HG02973 (cell line): ENCODE measurements around the gene C10orf90.

Source experiments
- ATAC-seq: cut with Tn5 transposase; IDR thresholded peaks from one replicate; pipeline ENCODE4 v1.9.1; 2021; ENCODE audit warnings: moderate library complexity; ENCODE audit not compliant: unreplicated experiment

Gene C10orf90, protein sequence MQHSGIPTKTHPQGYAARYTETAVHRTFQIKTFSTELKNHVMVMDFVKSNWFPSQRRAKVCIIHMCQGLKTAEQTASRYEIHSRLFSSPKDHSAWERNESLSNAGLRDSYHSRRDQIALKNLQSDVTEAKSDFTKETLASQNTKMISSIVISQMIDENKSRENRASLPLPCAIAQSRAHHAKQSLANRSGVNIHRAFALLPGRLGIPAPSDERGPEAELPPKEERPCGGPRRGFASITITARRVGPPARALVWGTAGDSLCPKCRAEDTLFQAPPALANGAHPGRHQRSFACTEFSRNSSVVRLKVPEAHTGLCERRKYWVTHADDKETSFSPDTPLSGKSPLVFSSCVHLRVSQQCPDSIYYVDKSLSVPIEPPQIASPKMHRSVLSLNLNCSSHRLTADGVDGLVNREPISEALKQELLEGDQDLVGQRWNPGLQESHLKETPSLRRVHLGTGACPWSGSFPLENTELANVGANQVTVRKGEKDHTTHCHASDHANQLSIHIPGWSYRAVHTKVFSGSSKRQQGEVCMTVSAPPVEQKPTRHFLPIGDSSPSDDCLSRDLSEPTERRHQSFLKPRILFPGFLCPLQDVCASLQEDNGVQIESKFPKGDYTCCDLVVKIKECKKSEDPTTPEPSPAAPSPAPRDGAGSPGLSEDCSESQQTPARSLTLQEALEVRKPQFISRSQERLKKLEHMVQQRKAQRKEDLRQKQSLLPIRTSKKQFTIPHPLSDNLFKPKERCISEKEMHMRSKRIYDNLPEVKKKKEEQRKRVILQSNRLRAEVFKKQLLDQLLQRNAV

DNA sequence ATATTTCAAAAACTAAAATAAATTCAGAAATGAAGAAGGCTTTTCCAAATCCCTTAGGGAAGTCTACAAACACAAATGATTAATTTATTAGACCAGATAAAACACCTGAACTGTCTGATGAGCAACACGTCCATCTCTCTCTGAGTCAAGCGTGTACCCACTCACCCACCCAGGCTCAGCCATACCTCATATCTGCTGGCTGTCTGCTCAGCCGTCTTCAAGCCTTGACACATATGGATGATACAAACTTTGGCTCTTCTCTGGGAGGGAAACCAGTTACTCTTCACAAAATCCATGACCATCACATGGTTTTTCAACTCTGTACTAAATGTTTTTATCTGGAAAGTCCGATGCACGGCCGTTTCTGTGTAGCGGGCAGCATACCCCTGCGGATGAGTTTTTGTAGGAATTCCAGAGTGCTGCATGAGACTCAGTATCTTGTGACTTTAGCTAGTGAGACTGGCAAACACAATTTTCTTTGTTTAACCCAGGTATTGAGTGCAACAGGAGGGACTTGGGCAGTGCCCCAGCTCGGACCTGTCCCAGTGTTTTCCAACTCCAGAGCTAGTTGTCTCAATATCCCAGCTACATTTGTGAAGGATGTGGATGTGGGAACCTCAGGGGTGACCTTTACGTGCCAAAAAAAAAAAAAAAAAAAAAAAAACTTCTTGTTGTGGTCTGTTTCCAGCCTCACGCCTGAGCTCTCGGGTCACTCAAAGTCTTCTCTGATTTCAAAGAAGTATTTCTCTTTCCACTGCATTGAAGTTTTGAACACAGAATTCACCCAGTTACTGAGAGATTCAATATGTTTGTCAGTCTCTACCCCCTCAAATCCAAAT, at the start of gene C10orf90:
C10orf90 (minus strand) TSS at position 638 of the 839 bp plus-strand sequence; CDS start at position 425, 213 bp downstream.
- ATAC-seq = no peak

DNA sequence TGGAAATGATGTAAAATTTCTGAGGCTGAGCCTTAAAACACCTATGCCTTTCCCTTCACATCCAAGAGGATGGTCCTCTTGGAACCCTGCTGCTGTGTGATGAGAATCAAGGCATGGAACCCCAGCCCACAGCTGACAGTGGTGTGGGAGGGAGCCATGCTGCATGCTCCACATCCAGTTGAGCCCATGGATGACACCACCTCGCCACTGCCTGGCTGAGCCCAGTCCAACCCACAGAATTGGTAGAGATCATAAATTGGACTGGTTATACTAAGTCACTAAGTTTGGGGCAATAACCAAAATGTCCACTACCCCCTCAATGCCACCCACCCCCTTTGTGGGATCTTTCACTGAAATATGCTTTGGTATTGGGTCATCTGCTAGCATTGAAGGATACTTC, 45.9 kb upstream of the C10orf90 start:
- ATAC-seq = no peak

DNA sequence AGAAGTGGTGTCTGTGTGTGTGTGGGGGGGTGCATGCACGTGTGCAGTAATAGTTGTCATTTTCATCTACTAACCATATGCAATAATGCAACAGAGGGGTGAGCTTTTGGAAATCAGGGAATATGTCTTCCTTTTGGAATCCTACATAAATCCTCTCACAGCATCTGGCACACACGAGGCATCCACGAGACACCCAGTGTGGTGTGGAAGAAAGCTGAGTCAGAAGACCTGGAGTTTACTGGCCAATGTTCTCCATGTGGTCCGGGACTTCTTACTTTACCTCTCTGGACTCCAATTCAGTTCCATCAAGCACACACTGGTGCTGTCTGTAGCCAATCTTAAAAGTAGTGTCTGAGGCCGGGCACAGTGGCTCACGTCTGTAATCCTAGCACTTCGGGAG, 43.1 kb upstream of the C10orf90 start:
- no peak for ATAC-seq

DNA sequence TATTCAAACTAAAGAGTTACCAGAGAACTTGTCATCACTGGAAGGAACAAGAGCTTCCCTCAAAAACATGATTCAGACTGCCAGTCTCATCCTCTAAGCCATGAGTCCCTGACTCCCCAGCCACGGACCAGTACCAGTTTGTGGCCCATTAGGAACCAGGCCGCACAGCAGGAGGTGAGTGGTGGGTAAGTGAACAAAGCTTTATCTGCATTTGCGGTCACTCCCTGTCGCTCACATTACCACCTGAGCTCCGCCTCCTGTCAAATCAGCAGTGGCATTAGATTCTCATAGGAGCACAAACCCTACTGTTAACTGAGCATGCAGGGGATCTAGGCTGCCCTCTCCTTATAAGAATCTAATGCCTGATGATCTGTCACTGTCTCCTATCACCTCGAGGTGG, 42.2 kb upstream of the C10orf90 start:
- ATAC-seq = no peak

DNA sequence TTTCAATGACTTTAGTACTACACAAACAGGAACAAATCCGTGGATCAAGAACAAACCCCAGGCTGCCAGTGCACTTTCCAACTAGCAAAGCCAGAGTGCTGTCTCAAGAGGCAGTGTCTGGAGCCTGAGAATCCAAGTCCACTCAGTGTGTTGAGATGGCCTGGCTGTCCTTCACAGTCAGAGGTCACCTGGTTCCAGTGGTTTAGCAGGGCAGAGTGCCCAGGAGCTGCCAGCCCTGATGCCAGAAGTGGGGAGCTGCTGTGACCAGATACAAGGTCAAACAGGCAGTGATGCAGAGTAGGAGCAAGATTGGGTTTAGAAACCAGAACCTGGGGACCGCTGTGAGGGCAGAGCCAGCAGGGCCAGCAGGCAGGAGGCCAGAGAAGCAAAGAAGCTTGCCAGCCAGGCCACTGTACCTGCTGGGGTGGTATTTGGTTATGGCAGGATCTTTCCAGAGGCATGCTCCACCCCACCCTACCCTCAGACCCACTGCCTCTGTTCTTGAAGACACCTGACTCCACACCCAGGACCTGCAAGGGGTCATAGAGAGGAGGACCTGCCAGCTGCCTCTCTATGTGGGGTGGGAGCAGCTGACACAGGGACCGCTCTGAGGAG, 35.6 kb upstream of the C10orf90 start:
- ATAC-seq = no peak

DNA sequence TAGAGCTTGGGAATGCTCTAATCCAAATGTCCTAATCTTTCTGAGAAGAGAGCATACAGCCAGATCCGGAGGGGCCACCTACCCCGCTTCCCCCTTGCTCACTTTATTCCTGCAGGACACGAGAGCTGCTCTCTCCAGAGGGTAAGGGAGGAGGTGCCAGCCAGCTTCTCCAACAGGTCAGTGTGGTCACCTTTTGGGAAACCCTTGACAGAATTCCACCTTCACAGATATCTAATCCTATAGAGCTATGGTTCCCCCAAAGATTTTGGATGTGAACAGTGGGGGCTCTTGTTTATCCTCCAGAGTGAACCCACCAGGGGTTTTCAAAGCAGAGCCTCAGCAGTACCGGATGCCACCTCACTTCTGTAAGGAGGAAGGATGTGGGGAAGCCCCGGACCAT, 34.6 kb upstream of the C10orf90 start:
- ATAC-seq = no peak

DNA sequence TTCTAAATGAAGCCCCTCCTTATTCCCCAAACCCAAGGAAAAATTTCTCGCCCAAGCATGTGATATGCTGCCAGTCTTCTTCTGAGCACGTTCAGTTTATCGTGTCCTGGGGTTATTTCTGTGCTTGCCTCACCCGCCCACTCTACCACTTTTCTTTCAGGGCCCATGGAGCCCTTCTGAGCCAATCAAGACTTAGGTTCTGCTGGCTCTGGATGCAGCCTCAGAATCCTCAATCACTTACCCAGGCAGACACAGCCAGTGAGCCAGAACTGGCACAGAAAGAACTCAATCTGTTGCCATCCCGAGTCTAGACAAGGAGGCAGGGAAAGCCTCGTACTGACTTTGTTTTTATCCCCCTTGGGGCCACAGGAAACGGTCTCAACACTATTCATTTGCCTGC, 34.2 kb upstream of the C10orf90 start:
- ATAC-seq = no peak

DNA sequence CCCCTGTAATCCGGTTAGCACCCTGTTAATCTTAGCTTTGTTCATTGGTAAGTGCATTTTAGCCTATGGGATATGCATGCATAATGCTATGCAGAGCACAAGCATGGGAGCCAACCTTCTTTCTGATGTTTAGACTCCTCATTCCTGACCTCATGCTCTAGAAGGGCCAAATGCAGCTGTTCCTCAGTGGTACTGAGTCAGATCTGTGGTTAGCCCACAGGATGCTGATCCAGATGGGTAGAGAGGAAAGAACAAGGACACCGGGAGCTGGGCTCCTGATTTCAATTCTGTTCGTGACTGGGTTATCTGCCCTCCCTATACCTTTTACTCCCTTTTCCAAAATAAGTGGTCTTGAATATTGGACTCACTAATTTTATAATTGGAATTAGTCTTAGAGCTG, 31.7 kb upstream of the C10orf90 start:
- ATAC-seq = no peak

DNA sequence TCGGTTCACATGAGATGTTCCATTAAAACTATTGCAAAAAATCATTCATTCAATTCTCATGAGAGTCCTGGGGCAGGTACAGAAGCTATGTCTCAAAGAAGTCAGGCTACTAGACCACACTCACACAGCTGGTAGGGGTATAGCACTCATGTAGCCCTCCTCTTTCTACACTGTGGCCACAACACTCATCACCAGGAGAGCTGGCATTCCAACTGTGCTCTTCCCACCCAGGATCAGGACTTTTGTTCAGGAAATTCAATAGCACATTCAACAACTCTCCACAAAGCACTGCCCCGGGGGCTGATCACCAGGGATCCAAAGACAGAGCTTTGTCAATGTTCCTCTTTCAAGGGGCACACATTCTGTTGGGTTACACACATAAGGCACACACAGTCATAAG, 31.0 kb upstream of the C10orf90 start:
- no peak for ATAC-seq

DNA sequence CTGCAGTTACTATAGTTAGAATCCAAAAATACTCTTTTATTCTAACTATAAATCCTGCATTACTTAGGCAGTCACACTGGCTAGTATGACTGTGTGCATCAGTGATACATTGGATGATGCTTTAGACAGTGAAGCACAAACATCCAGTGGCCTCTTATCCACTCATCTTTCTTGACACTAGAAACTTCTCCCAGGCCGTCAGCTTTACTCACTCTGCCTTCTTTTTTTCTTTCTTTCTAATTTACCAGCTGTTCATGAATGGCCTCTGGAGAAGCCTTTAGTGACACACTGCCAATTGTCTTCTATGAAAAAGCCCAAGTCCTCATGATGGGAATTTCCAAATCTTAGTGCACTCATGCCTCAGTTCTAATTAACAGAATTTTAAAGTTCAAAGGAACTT, 26.2 kb upstream of the C10orf90 start:
- no peak for ATAC-seq

DNA sequence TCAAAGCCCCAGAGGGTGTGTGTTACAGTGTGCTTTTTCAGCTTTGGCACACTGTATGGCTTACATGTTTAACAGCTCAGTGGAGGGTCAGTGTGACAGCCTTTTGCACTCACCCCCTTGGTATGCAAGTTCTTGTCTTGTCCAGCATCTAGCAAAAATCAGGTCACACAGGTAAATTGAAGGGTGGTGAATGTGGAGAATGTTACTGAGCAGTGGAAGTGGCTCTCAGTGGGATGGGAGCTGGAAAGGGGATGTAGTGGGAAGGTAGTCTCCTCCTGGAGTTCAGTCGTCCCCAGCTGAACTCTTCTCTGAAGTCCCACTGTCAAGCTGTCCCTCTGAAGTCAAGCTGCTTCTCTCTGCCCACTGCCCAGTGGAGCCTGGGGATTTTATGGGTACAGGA, 21.0 kb upstream of the C10orf90 start:
- ATAC-seq = no peak

DNA sequence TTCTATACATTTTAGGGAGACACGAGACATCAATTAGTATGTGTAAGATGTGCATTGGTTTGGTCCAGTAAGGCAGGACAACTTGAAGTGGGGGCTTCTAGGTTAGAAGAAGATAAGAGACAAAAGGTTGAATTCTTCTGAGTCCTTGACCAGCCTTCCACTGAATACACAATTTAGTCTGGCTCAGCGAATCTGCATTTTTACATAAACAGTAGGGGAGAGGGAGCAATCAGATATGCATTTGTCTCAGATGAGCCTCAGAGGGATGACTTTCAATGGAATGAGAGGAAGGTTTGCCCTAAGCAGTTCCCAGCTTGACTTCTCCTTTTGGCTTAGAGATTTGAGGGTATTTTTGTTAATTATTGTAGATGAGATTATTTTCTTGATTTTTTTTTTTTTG, 20.0 kb upstream of the C10orf90 start:
- ATAC-seq = no peak

DNA sequence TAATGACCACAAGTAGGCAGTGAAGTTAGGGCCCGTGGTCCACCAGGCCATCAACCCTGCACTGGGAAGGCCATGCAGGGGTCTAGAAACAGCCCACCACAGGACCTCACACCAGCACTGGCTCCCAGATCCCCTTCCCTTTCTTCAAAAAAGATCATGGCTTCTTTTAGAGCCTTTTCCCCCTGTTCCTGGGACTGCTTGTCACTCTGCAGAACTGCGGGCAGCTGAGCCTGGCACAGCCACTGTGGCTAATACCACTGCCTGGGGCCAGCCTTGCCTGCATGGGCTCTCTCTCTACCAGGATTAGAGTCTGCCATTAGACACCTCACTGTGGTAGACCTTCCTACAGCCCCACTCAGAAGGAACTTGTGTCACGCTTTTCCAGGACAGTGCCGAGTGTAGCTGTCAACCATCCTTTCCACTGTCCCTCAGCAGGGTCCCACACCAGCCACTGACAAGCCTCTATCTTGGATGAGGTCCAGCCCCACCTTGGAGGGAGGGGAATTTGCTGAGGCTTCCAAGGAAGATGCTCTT, 19.0 kb upstream of the C10orf90 start:
- no peak for ATAC-seq

DNA sequence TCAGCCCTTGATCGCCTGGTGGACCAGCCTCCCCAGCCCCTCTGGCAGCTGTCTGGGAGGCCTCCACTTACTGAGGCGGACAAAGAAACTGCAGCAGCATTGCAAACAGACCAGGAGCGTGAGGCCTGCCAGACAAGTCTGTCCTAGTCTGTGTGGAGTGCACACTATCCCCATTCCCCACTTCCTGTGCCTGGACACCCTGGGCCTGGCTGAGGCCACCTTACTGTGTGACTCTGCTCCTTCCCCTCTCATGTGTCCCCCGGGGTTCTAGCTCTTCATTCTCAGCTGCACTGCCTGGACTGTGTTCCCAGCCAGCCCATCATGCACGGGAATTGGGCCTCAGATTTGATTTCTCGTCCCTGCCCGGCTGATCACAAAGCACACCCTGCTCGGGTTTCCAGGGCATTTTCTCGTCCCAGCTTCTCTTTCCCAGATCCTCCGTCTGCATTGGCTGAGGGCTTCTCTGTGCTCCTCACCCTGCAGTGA, 16.7 kb upstream of the C10orf90 start:
- ATAC-seq = no peak

DNA sequence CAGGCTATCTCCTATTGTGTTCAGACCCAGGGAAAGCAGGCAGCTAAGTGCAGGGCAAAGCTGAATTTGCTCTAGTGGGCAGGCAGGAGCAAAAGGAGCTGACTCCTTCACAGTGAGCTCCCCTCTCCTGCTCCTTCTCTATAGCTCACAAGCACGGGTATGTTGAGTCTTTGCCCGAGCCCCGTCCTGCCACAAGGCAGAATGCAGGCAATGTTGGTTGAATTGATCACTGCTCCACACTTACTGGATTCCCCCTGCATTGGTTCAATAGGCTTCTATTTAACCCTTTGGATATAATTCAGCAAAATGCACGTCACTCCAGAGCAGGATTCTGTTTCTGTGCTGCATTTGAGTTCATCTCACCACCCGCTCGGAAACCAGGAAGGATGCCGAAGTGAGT, 16.2 kb upstream of the C10orf90 start:
- no peak for ATAC-seq

DNA sequence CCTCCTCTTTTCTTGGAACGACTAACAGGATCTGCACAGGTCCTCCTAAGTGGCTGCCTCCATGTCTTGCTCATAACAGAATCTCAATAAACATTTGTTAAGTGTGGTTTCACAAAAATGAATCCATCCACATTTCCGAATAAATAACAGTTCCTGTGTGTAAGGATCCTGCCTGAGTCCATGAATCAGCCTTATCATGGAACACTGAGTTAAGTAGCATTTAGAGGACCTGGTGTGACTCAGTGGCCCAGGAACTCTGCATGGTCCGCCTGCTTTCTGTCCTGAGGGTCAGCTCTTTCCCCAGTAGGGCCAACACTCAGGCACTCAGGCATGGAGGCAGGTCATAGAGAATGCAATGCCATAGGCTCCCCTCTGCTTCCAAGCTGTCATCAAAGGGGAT, 15.8 kb upstream of the C10orf90 start:
- no peak for ATAC-seq

DNA sequence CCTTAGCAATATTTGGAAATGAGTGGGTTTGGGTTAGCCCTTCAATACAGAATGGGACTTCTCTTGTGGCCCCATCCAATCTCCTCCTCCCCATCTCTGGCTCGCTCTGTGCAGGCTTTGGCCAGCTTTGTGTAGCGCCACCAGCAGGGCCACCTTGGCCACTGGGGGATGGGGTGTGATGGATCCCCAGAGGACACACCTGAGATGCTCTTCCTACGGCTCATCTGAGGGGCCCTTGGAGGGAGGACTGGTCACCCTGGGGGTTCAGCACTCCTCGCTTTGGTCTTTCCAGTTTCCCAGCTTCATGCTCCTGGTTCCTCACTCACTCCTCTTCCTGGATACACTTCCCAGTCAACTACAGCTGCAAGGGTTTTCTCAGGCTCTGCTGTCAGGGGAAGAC, 15.3 kb upstream of the C10orf90 start:
- no peak for ATAC-seq

DNA sequence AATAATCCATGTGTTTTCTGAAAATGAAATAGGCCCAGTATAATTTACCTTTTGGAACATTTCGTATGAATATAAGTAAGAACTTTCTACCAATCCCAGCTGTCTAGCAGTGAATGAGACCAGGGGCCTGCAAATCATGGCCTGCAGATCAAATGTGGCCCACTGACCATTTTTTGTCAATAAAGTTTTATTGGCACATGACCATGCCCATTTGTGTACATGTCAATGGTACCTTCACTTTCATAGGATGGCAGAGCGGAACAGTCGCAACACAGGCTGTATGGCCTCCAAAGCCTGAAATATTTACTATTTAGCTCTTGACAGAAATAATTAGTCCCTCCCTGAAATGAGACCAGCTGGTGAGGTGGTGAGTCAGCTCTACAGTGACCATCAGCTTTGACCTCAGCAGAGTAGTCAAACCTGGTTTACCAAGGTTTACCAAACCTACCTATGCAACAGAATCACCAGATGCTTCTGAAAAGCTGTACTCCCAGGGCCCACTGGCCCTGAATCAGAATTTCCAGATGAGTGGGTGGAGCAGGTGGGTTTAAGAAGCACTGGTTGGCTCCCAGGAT, 13.8 kb upstream of the C10orf90 start:
- no peak for ATAC-seq

DNA sequence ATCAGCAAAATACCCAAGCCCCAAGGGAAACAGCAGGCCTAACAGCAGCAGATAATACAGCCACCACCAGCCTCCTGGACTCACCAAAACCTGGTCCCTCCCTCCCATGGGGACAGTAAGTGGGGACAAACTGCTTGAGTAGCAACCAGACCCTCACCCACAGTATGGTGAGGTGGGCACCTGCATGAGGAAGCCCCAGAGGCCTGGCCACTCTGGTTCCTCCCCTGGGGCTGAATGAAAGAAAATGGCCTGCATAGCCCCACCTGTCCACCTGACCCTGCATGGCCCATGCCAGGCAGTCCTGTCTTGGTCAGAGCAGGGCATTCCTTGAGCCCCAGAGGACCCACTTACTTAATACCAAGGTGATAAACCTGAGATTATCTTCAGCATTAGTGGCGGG, 13.0 kb upstream of the C10orf90 start:
- no peak for ATAC-seq
